Nephron progenitor cell (in vitro differentiated cells): ENCODE results near the gene GRK3.
"Not testable (repeated sequence)": the region's sequence is repeated elsewhere in the genome, so short reads cannot be mapped to it uniquely, and the experiment has no call there.

Experiments used
- DNase-seq: peaks from one replicate; pipeline ENCODE4 v3.0.0; 2021
- H3K27ac Mint-ChIP-seq: 2 replicates; pipeline ENCODE4 v1.8.0; 2021; ENCODE audit warnings: mild to moderate bottlenecking, moderate library complexity, mixed read lengths
- H3K27me3 Mint-ChIP-seq: 2 replicates; pipeline ENCODE4 v1.8.0; 2021; ENCODE audit warnings: mild to moderate bottlenecking, low read depth, mixed read lengths; ENCODE audit not compliant: poor library complexity
- H3K36me3 Mint-ChIP-seq: 2 replicates; pipeline ENCODE4 v1.8.0; 2021; ENCODE audit warnings: low read depth, mixed read lengths
- H3K4me1 Mint-ChIP-seq: 2 replicates; pipeline ENCODE4 v1.8.0; 2021; ENCODE audit warnings: mixed read lengths
- H3K4me3 Mint-ChIP-seq: 2 replicates; pipeline ENCODE4 v1.8.0; 2021; ENCODE audit warnings: mild to moderate bottlenecking, moderate library complexity, mixed read lengths
- H3K9me3 Mint-ChIP-seq: 2 replicates; pipeline ENCODE4 v1.8.0; 2021; ENCODE audit warnings: mild to moderate bottlenecking, moderate library complexity, mixed read lengths
- CTCF ChIP-seq: fragments of 200-600 bp; sonication (generic); IDR thresholded peaks from 2 replicates; pipeline ENCODE4 v1.5.0; 2021; ENCODE audit warnings: antibody characterized with exemption

GRK3 gene

GRCh38 chr22:25564979-25565677, 653 bp downstream of the GRK3 start:
- H3K4me1 Mint-ChIP-seq, result peaks cover 46% of the 10 kb centered on the region
- H3K36me3 Mint-ChIP-seq, result no peaks in the 10 kb centered on the region
- H3K9me3 Mint-ChIP-seq, result peaks cover 7% of the 10 kb centered on the region
- TF ChIP-seq CTCF, result no peak
- no peak overlapping the region for H3K27ac Mint-ChIP-seq
- peak overlapping the region; percentile 95 for H3K4me3 Mint-ChIP-seq
- peaks cover 54% of the 10 kb centered on the region for H3K27me3 Mint-ChIP-seq
- no peak for DNase-seq

- Mint-ChIP-seq H3K4me3 (peak overlapping the region; percentile 95), H3K27me3 (peaks cover 49% of the 10 kb centered on the region), H3K9me3 (peaks cover 3% of the 10 kb centered on the region), H3K4me1 (peaks cover 46% of the 10 kb centered on the region), H3K36me3 (no peaks in the 10 kb centered on the region), H3K27ac (no peak overlapping the region)
- no peak for DNase-seq
- TF ChIP-seq CTCF, result no peak
These were observed 1.9 kb downstream of the GRK3 start for GRCh38 chr22:25566186-25566897.

GRCh38 chr22:25566898-25567235, 2.4 kb downstream of the GRK3 start:
- TF ChIP-seq CTCF, result no peak
- no peak overlapping the region for H3K4me3 Mint-ChIP-seq
- H3K27me3 Mint-ChIP-seq, result peaks cover 44% of the 10 kb centered on the region
- H3K9me3 Mint-ChIP-seq, result no peaks in the 10 kb centered on the region
- no peak for DNase-seq
- H3K36me3 Mint-ChIP-seq, result no peaks in the 10 kb centered on the region
- H3K27ac Mint-ChIP-seq, result no peak overlapping the region
- peaks cover 46% of the 10 kb centered on the region for H3K4me1 Mint-ChIP-seq

- Mint-ChIP-seq H3K4me3 (no peak overlapping the region), H3K27ac (no peak overlapping the region), H3K36me3 (peaks cover under 1% of the 10 kb centered on the region), H3K27me3 (peaks cover 40% of the 10 kb centered on the region), H3K4me1 (peaks cover 46% of the 10 kb centered on the region), H3K9me3 (no peaks in the 10 kb centered on the region)
- DNase-seq, result no peak
- TF ChIP-seq CTCF, result no peak
These were observed 2.8 kb downstream of the GRK3 start for GRCh38 chr22:25567251-25567675.

GRCh38 chr22:25568066-25568465, 3.6 kb downstream of the GRK3 start:
- H3K27ac Mint-ChIP-seq, H3K36me3 Mint-ChIP-seq, DNase-seq, H3K9me3 Mint-ChIP-seq, H3K4me3 Mint-ChIP-seq: not testable (repeated sequence)
- peaks cover 45% of the 10 kb centered on the region for H3K4me1 Mint-ChIP-seq
- peaks cover 32% of the 10 kb centered on the region for H3K27me3 Mint-ChIP-seq

- peaks cover 19% of the 10 kb centered on the region for H3K27me3 Mint-ChIP-seq
- peaks cover 5% of the 10 kb centered on the region for H3K36me3 Mint-ChIP-seq
- DNase-seq, result no peak
- H3K4me1 Mint-ChIP-seq, result peaks cover 33% of the 10 kb centered on the region
- no peak overlapping the region for H3K27ac Mint-ChIP-seq
- TF ChIP-seq CTCF, result no peak
- peaks cover 3% of the 10 kb centered on the region for H3K9me3 Mint-ChIP-seq
- no peak overlapping the region for H3K4me3 Mint-ChIP-seq
These were observed 4.9 kb downstream of the GRK3 start for GRCh38 chr22:25569361-25569760.
